Measurements from ENCODE around the gene NPLOC4. TPM values are rescaled to one million over a fixed set of nuclear protein-coding genes. Genes with fewer than 3 reads are reported as not detected.

NPLOC4 gene
- total RNA-seq, 1 donor from 2014 or later = 107 TPM

DNA sequence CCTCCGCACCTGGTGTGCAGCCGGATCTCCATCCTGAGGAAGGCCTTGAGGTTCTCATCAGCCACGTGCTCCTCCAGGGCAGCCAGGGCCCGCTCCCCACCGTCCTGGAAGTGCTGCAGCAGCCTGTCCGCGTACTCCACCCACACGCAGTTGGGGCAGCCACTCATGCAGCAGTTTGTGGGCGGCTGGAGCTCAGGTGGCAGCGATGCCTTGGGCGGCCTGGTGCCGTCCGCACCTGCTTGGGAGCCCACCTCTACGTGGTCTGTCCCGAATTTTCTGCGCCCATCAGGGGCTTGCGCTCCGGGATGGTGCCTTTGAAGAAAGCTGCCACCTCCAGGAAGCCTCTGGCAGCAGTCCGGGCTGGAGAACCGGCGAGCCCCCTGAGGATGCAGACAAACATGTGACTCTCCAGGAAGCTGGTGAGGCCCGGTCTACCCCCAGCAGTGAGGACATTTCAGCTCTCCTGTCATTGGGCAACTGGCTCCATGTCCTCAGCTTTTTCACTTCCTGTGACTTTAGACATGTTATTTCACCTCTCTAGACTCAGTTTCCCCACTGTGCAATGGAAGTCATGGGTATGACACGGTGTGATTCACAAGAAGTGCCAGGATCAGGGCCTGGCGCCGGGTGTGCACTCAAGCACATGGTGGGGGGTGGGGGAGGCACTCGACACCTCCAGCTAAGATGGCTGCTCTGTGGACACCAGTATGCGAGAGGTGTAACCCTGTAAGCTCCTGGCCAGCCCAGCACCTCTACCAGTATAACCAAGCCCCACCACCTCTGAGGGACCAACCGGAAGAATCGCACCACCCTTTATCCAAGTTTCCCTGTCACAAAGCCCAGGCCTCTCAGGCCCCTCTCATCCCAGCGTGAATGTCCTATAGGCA is 28.5 kb upstream of the NPLOC4 start:
- DNase-seq (ENCODE audit: low spot score) = no peak
- intact Hi-C loops (cut with DNase I) = loop anchor here (2.0 kb wide), 1 partner anchor 29 kb away; the partner anchor contains the start of genes NPLOC4 and TSPAN10

DNA sequence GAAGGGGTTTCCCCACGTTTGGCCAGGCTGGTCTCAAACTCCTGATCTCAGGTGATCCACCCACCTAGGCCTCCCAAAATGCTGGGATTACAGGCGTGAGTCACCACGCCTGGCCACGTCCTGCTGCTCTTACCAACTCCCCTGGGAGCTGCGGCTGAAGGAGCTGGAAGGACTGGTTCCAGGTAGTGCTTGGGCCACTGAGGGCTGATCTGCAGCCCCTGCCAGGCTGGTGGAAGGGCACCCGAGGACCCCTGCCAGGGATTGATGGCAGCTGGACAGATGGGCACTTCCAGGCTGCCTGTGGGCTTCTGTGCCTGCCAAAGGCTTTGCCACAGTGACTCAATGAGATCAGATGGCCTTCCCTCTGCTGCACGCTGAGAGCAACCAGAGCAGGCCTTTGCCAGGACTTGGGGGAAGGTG is 27.1 kb upstream of the NPLOC4 start:
- no peak for DNase-seq (ENCODE audit: low spot score)

DNA sequence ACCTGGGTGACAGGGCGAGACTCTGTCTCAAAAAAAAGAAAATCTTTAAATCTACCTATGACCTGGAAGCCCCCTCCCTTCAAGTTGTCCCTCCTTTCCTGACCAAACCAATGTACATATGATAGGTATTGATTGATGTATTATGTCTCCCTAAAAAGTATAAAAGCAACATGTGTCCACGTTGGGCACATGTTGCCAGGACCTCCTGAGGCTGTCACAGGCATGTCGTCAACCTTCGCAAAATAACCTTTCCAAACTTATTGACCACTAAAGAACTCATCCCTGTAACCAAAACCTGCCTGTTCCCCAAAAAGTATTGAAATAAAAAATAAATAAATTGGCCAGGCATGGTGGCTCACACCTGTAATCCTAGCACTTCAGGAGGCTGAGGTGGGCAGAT is 25.1 kb upstream of the NPLOC4 start:
- intact Hi-C loops (cut with DNase I) = no loop called here
- no peak for DNase-seq (ENCODE audit: low spot score)

More for the DNA sequence above, 27.1 kb upstream of the NPLOC4 start:
- intact Hi-C loops (cut with DNase I) = no loop called here

DNA sequence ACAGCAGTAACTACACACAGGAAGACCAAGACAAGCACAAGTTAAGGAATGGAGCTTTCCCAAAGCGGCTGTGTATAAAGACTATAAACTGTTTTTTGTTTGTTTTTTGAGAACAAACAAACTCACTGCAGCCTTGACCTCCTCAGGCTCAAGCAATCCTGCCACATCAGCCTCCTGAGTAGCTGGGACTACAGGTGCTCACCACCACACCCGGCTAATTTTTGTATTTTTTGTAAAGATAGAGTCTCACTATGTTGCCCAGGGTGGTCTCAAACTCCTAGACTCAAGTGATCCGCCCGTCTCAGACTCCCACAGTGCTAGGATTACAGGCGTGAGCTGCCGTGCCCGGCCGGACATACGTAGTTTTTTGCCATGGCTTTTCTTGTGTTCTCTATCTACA is 23.5 kb upstream of the NPLOC4 start:
- intact Hi-C loops (cut with DNase I) = no loop called here
- DNase-seq (ENCODE audit: low spot score) = no peak

DNA sequence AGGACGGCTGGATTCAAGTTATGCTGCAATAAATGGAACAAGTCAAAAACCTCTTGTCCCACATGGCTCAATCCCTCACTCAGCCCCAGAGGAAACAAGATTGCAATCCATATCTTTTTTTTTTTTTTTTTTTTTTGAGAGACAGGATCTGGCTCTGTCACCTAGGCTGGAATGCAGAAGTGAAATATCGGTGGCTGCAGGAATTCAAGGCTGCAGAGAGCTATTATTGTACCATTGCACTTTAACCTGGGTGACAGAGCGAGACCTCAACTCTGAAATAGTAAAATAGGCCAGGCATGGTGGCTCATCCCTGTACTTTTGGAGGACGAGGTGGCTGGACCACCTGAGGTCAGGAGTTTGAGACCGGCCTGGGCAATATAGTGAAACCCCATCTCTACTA is 22.1 kb upstream of the NPLOC4 start:
- intact Hi-C loops (cut with DNase I) = no loop called here
- no peak for DNase-seq (ENCODE audit: low spot score)

DNA sequence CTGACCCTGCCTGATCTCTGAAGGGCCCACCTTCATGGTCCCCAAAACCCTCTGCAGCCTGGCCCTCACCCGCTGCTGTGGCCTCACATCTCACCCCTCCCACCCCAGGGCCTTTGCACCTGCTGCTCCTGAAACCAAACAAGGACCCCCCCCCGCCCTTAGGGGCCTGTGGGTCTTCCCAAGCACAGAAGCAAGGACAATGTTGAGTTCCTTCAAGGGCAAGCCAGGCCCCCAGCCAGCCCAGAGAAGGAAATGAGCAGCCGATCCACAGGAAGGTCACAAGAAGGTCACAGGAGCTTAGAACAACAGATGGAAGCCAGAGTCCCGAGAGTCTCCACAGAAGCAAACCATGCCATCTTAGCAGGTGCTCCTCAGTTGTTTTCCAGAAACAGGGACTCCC is 19.9 kb upstream of the NPLOC4 start:
- DNase-seq (ENCODE audit: low spot score) = no peak
- intact Hi-C loops (cut with DNase I) = no loop called here

DNA sequence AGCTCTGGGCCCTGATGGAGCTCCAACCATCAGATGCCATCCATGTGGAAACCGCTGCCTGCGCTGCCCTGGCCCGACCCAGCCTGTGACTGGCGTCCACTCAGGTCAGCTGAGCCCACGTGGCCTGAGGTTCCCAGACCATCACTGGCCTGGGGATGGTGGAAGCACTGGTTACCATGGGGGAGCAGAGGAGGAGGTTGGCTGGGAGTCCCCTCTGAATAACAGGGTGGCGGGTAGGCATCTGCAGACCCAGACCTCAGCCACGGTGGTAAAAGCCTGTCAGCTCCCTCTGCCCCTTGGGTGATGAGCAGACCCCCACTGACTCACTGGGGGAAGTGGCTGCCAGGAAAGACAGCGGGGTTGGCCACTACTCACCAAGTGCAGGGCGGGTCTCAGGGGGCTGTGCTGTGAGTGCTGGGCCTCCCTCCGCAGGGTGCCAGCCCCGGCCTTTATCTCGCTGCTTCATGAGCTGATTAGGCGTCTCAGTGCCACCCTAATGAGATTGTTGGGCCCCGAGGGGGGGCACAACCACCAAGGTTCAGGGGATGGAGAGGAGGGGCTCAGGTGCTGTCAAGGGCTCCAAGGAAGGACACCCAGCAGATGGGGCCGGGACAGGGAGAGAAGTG is 19.3 kb upstream of the NPLOC4 start, which contains the start of gene PDE6G:
PDE6G (minus strand) TSS at position 425 of the 626 bp plus-strand sequence. CDS start 3,237 bp downstream, outside the sequence.
- DNase-seq (ENCODE audit: low spot score) = no peak
- intact Hi-C loops (cut with DNase I) = no loop called here

DNA sequence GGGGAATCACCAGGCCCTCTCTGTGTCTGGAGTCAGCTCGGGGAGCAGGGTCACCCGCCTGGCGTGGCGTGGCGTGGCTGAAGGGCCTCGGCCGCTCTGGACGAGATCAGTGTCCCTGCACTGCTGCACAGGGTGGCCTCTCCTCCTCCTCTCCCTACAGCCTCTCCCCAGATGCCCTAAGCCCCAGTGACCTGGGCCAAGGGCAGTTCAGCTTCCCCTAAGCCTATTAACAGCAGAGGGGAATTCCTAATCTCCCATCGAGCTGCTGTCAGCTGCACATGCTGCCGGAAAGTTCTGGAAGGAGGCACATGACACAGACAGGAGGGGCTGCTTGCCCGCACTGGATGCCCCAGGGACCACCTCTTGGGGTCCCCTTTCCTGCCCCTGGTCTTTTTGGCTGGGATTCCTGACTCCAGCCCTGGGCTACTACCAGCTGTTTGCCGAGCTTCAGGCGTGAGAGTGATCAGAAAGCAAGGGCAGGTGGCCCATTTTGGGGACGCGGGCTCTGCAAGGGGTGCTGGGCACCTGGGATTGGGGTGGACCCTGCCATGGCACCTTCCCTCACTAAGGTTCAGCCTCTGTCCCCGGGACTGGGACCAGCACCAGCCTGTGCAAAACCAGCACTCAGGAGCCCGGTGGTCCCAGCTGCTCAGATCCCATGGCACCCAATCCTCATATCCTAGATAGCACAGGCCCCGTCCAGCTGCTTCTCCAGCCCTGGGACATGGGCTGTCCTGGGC is 18.6 kb upstream of the NPLOC4 start:
- DNase-seq (ENCODE audit: low spot score) = no peak
- intact Hi-C loops (cut with DNase I) = no loop called here

DNA sequence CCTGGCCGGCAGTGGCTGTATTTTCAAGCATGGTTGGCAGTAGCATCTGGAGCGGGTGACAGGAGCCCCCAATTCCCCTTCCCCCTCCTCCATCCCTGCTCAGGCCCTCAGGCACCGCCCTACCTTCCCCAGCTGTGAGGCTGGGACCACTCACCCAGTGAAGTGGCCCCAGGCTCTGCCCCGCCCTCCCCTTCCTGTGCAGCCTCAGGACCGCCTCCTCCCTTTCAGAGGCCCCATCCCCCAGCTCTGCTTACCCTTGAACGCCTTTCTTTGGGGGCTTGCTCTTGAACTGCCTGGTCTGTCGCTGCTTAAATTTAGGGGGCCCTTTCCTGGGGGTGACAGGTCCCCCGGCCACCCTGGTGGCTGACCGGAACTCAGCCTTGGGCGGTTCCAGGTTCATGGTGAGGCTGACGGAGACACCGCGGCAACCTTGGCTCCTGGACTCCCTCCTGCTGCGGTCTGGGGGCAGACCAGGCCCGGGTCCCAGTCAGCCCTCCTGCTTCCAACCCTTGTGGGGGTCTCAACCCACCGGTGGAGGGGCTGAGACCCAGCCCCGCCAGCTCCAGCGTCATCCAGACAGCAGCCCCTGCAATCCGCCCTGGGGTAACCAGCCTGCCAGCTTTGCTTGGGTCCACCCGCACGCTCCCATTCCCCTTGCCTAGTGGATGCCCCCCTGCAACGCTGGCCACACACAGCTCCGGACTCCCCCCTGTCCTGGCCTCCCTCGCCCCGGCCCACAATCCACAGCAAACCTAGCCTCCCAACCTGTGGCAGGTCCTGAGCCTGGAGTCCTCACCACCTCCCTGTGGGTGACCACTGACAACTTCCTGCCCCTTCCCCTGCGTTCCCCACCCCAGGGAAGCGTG is 16.2 kb upstream of the NPLOC4 start:
- intact Hi-C loops (cut with DNase I) = no loop called here
- DNase-seq (ENCODE audit: low spot score) = no peak

DNA sequence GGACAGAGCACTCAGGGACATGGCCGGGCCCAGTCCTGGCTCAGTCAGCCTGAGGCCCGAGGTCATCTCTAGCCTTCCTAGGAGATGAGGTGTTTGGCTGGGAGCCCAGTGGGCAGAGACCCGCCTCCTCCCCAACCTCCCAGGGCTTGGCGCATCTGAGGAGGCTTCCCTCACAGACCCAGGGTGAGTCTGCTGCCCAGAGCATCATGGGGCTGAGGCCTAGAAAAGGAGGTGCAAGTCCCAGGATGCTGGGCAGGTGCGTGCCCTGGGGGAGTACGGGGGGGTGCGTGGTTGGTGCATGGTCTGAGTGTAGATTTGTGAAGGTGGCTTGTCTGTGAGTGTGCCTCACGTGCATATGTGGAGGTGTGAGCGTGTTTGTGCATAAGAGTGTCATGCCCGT is 14.8 kb upstream of the NPLOC4 start:
- no peak for DNase-seq (ENCODE audit: low spot score)
- intact Hi-C loops (cut with DNase I) = no loop called here

DNA sequence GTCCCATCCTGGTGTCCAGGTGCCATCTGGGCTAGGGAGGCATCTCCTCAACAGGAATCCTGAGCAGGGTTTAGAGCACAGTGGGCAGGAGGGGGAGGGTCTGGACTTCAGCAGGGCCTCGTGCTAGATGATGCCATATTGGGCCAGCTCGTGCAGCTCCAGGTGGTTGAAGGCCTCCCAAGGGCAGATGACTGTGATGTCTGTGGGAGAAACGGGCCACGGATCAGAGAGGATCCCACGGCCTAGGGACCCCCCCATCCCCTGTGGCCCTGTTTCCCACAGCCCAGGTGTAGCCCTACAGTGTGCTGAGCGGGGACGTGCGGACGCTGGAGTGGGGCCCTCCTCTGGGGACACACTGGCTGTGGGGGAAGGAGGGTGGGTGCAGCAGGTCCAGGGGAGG is 14.0 kb upstream of the NPLOC4 start:
- no peak for DNase-seq (ENCODE audit: low spot score)
- intact Hi-C loops (cut with DNase I) = no loop called here

DNA sequence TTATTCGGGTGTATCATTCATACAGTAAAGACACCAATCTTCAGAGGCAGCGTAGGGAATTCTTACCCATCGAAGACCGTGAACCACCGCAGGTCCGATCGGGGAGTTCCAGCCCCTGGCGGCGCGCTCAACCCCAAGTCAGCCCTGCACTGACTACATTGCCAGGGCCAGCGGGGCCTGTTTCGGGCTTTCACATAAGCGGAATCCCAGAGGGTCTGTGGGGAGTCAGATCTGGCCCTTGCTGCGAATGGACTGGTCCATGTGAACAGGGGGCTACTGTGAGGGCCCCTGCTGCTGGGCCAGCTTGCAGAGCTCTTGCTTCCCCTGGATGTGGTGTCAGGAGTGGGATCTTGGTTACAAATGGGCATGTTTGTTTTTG is 11.8 kb upstream of the NPLOC4 start:
- intact Hi-C loops (cut with DNase I) = no loop called here
- DNase-seq (ENCODE audit: low spot score) = no peak

DNA sequence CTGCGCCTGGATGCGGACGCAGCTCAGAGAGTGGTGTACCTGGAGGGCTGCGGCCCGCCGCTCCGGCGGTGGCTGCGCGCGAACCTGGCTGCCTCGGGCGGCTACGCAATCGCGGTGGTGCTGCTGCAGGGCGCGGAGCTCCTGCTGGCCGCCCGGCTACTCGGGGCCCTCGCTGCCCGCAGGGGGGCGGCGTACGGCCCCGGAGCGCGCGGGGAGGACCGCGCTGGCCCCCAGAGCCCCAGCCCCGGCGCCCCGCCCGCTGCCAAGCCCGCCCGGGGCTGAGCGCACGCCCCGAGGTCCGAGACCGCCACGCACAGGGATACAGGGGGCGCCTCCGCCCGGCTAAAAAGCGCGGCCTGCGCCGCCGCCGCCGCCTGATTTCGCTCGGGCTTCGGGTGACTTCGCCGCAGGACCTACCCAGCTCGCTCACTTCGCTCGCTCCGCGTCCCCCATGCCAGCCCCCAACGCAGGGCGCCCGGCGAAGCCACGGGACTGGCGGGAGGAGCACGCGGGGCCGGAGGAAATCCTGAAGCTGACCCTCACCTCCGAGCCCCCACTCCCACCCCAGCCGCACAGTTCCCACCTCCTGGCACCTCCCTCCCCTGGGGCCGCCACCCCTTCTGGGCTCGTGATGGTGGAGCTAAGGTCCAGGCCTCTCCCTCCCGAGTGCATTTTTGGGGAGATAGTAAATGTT is 11.2 kb upstream of the NPLOC4 start:
- intact Hi-C loops (cut with DNase I) = no loop called here
- DNase-seq (ENCODE audit: low spot score) = no peak

DNA sequence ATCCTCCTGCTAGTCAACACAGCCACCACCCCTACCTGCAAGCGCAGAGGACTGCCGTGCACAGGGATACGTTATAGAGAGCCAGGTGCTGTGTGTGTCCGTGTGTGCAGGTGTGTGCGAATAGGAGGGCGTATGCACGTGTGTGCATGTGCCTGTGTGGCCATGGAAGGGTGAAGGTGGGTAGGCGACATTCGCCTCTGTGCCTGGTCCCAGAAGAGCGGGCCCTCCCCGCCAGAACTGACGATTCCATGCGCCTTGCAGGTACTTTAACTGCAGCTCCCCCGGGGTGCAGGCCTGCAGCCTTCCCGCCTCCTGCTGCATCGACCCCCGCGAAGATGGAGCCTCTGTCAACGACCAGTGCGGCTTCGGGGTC is 10.7 kb upstream of the NPLOC4 start:
- intact Hi-C loops (cut with DNase I) = no loop called here
- no peak for DNase-seq (ENCODE audit: low spot score)

DNA sequence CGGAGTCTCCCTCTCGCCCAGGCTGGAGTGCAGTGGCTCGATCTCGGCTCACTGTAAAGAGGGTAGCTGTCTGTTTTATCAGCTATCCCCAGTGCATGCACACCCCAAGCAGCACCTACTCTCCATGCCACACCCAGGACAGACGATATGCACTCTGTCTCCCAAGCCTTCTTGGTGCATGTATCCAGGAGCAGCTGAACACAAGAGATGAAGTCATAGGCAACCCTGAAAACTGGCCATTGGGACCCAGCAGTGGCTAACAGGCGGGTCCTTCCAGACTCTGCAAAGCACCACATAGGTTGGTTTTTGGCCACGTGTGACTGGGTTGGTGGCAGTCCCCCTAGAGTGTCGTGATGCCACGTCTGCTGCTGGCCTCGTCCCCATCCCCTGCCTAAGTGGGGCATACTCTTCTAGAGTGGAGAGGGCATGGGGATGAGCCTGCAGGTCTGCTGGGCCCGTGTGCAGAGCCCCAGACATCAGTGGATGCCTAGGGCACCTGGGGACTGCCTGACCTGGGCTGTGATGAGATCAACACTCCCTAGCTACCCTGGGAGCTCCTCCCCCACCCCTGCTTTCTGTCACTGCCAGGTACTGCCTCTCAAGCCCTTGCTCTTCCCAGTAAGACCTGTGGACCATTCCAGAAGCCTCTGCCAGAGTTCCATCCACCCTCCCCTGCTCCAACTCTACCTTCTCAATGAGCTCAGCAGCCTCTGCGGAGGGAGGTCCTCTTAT is 10.1 kb upstream of the NPLOC4 start:
- intact Hi-C loops (cut with DNase I) = no loop called here
- no peak for DNase-seq (ENCODE audit: low spot score)

DNA sequence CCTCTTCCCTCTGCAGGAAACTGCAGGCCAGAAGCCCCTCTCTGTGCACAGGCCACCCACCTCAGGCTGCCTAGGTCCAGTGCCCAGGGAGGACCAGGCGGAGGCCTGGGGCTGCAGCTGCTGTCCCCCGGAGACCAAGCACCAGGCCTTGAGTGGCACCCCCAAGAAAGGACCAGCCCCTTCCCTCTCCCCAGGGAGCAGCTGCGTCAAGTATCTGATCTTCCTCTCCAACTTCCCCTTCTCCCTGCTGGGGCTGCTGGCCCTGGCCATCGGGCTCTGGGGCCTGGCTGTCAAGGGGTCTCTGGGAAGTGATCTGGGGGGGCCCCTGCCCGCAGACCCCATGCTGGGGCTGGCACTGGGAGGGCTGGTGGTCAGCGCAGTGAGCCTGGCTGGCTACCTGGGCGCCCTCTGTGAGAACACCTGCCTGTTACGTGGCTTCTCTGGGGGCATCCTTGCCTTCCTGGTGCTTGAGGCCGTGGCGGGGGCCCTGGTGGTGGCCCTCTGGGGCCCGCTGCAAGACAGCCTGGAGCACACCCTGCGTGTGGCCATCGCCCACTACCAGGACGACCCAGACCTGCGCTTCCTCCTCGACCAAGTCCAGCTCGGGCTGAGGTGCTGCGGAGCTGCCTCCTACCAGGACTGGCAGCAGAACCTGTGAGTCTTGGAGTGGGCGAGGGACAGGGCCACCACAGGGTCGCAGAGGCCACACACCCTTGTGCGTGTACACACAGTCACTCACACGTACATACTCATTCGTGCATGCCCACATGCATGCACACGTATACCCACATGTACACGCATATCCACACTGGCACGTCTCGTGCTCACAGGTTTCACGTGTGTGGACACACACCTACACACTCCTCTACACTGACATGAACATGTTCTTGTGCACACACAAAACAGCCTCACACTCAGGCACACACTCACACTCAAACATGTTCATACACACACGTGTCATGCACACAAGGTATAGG is 8.4 kb upstream of the NPLOC4 start:
- intact Hi-C loops (cut with DNase I) = no loop called here
- no peak for DNase-seq (ENCODE audit: low spot score)

DNA sequence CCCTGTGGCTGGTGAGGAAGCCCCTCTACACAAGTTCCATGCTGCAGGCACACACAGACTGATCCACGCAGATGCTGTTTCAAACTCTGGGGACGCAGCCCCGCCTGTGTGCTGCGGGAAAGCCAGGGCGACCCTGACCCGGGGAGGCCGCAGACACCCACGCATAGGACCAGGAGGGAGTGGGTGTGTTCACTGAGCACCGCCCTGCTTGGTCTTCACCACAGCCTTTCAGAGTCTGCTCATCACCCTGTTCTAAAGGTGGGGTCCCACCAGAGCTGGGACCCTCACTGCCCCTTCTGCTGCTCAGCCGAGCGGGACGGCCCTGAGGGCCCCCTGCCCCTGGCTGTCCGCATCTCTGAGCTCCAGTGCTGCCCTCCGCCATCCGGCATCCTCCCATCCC is 7.6 kb upstream of the NPLOC4 start:
- DNase-seq (ENCODE audit: low spot score) = no peak

More for the DNA sequence above, 7.6 kb upstream of the NPLOC4 start:
- intact Hi-C loops (cut with DNase I) = no loop called here
